GM18526 (cell line): ENCODE measurements around the gene OR2L2.

Source experiments
- POLR2A ChIP-seq: IDR thresholded peaks from 3 replicates; pipeline ENCODE4 v1.6.1; 2011; ENCODE audit not compliant: insufficient read length; ENCODE audit errors: extremely low read depth

The OR2L2 gene, protein sequence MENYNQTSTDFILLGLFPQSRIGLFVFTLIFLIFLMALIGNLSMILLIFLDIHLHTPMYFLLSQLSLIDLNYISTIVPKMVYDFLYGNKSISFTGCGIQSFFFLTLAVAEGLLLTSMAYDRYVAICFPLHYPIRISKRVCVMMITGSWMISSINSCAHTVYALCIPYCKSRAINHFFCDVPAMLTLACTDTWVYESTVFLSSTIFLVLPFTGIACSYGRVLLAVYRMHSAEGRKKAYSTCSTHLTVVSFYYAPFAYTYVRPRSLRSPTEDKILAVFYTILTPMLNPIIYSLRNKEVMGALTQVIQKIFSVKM

DNA sequence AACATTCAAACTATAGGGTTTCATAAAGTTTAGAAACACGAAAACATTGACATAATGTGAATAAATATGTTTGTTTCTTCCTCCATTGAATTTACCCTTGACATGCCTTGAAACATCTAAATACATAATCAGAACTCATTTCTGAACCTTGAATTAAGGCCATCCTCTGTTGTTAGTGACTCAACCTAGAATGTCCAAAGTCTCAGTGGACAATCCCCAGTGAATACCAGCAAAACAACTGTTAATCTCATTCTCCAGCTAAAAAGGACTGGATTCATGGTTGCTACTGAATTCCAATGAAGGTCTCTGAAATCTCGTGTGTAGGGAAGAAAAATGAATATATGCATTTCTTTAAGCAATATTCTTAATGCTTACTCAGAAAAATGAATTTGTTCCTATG is at the start of gene OR2L2:
Gene OR2L2, plus strand, starts transcription at position 301 of the 400 bp plus-strand sequence. CDS start 8,198 bp downstream, outside the sequence.
- TF ChIP-seq POLR2A, result no peak

DNA sequence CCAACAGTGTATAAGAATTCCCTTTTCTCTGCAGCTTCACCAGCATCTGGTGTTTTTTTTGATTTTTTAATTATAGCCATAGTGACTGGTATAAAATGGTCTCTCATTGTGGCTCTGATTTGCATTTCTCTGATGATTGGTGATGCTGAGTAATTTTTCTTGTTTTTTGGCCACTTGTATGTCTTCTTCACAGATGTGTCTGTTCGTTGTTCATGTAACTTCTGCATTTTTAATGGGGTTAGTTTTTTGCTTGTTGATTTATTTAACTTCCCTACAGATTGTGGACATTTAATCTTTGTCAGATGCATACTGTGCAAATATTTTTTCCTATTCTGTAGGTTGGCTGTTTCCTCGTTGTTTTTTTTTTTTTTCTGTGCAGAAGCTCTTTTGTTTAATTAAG is 36.9 kb upstream of the OR2L2 start:
- TF ChIP-seq POLR2A, result no peak

DNA sequence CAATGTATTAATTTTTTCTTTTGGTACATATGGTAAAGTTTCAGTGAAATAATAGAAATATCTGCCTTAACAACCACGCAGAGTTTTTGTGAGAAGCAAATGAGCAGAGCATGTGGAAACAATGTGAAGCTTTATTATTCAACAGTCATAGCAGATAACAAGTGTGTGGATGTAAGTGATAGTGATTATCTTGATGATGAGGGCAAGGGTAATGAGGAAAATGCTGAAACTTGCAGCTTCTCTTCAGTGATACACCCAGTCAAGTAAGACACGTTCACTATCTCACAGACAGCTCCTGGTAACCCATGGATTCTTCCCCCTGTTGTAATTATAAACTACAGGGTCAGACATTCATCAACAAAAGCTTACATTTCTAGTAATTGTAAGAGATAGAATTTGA is 31.1 kb upstream of the OR2L2 start:
- TF ChIP-seq POLR2A, result no peak

DNA sequence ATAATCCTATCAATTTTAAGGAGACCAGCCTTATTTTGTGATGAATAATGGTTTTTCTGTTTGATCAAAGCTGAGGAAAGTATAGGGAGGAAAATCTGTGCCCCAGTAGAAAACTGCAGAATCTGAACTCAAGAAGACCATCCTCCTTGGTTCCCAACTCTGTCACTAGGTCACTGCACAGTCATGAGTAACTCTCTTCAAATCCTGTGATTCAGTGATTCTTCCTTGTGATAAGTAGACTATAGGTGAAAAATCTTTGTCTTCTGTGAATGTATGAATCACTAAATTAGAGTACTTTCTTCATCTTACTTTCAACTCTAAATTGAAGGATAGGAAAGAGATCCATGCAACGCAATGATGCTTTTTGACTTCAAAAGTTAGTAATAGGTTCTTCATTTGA is 29.7 kb upstream of the OR2L2 start:
- TF ChIP-seq POLR2A, result no peak

DNA sequence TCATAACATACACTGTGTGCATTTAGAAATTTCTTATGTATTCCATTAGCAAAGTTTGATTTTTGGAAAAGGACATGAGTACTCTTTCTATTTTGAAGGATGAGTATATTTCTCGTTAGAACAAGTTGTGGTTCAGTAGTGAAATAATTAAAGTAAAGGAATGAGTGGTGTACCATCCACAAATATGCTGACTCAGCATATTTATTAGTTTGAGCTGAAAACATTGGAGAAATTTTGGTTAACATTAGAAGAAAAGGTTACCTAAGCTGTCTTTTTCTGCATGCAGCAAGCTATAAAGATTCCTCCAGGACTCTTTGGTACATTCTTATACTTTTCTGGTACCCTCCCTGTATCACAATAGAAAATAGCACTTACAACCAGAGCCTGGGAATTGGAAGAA is 22.1 kb upstream of the OR2L2 start:
- TF ChIP-seq POLR2A, result no peak

DNA sequence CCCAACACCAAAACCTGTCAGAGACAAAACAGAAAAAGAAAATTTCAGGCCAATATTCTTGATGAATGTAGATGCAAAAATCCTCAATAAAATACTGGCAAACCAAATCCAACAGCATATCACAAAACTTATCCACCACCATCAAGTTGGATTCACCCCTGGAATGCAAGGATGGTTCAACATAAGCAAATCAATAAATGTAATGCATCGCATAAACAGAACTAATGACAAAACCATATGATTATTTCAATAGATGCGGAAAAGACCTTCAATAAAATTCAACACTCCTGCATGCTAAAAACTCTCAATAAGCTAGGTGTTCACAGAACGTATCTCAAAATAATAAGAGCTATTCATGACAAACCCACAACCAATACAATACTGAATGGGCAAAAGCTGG is 20.2 kb upstream of the OR2L2 start:
- no peak for TF ChIP-seq POLR2A

DNA sequence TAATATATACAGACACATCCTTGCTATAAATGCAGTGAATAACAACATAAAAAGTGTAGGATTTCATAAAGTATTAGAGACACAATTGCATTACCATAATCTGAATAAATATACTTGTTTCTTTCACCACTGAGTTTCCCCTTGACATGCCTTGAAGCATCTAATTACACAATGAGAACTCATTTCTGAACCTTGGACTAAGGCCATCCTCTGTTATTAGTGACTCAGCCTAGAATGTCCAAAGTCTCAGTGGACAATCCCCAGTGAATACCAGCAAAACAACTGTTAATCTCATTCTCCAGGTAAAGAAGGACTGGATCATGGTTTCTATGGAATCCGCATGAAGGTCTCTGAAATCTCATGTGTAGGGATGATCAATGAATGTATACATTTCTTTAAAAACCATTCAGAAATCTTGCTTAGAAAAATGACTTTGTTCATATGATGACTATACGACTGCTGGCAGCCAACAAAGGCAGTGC is 16.6 kb upstream of the OR2L2 start, which contains the start of gene OR2L5:
Gene OR2L5, plus strand, starts transcription at position 432 of the 482 bp plus-strand sequence. CDS start 8,288 bp downstream, outside the sequence.
- no peak for TF ChIP-seq POLR2A

DNA sequence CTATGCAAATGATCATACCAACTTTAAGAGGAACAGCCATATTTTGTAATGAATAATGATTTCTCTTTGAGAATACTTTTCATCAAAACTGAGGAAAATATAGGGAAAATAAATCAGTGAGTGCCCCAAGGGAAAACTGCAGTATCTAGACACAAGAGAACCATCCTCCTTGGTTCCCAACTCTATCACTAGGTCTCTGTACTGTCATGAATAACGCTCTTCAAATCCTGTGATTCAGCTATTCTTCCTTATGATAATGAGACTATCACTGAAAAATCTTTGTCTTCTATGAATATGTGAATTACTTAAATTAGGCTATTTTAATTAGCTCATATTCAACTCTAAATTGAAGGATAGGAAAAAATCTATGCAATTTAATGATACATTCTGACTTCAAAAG is 14.1 kb upstream of the OR2L2 start:
- no peak for TF ChIP-seq POLR2A

DNA sequence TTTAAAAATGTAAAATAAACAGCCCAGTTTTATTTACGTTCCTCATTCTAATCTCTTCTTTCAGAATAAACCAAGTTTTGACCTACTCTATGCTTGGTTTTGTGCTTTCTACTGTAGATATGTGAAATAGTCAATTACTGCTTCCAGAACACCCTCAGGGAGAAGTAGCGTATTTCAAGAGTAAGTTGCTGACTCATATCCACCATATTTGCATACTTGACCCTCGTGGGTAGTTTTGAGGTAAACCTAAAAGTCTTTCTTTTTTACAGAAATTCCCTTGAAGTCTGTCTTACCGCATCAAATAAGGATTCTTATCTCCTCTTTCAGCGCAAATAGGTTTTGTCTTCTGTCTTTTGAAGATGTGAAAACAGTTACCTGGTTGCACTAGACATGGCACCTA is 15.3 kb downstream of the OR2L2 start:
- TF ChIP-seq POLR2A, result no peak

DNA sequence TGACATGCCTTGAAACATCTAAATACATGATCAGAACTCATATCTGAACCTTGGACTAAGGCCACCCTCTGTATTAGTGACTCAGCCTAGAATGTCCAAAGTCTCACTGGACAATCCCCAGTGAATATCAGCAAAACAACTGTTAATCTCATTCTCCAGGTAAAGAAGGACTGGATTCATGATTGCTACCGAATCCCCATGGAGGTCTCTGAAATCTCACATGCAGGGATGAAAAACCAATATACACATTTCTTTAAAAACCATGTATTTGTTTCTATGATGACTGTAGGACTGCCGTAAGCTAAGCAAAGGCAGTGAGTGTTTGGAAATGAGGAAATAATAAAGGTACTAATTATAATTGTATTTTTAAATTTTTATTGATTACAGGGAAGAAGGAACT is 16.7 kb downstream of the OR2L2 start, which contains the start of gene OR2L3:
Gene OR2L3, plus strand, starts transcription at position 301 of the 400 bp plus-strand sequence. CDS start 13,846 bp downstream, outside the sequence.
- TF ChIP-seq POLR2A, result no peak

DNA sequence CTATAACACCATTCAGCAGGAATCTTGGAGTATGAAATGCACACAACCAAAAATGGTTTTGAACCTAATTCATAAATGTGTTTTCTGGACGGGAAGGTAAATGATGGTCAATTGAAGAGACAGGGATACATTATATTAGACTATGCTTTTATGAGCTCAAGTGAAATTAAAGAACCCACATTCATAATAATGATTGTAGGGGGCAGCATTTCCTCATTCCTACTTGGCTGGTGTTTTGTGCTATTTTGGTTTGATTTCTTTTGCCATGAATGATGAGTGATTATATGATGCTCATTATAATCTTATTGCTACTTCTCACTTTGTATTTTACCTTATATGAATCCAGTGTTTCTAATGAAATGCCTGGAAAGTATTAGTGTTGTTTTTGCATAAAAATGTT is 17.1 kb downstream of the OR2L2 start:
- no peak for TF ChIP-seq POLR2A

DNA sequence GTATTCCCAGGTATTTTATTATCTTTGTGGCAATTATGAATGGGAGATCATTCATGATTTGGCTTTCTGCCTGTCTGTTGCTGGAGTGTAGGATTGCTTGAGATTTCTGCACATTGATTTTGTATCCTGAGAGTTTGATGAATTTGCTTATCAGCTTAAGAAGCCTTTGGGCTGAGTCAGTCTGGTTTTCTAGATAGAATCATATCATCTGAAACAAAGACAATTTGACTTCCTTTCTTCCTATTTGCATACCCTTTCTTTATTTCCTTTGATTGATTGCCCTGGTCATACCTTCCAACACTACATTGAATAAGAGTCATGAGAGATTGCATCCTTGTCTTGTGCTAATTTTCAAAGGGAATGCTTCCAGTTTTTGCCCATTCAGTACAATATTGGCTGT is 24.8 kb downstream of the OR2L2 start:
- no peak for TF ChIP-seq POLR2A

DNA sequence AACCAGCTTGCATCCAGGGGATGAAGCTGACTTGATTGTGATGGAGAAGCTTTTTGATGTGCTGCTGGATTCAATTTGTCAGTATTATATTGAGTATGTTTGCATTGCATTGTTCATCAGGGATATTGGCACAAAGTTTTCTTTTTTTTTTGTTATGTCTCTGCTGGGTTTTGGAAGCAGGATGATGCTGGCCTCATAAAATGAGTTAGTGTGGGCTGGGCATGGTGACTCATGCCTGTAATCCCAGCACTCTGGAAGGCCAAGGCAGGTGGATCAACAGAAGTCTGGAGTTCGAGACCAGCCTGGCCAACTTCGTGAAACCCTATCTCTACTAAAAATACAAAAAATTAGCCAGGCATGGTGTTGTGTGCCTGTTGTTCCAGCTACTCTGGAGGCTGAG is 25.4 kb downstream of the OR2L2 start:
- TF ChIP-seq POLR2A, result no peak

DNA sequence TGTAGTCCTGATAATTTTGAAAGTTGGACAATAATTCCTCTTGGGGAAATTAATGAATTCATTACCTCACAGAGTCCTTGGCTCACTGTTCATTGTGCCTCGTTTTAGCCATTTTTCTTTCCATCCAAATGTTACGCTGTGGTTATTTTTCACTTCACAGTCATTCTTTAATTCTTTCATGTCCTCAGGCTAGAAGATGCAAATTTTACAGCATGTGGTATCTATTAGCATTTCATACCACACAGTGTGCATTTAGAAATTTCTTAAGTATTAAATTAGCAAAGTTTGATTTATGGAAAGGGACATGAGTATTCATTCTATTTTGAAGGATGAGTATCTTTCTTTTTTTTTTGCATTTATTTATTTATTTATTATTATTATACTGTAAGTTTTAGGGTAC is 35.2 kb downstream of the OR2L2 start:
- no peak for TF ChIP-seq POLR2A

DNA sequence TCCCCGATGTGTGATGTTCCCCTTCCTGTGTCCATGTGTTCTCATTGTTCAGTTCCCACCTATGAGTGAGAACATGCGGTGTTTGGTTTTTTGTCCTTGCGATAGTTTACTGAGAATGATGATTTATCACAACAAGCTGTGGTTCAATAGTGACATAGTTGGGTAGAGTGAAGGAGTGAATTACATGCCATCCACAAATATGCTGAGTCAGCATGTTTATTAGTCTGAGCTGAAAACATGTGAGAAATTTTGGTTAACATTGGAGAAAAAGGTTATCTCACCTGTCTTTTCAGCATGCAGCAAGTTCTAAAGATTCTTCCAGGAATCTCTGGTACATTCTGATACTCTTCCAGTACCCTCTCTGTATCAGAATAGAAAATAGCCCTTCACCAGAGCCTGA is 35.7 kb downstream of the OR2L2 start:
- no peak for TF ChIP-seq POLR2A
